Colonic mucosa (tissue), 4 donors: ENCODE results near the gene ANTXR1. TPM values are rescaled to one million over a fixed set of nuclear protein-coding genes. Genes with fewer than 3 reads are reported as not detected.

Experiments used
- DNase-seq: peaks from one replicate; pipeline ENCODE4 v3.0.0-alpha.2; 2020
- H3K27ac ChIP-seq: fragments of 200-600 bp; one replicate; pipeline ENCODE4 v1.8.0; 2021
- H3K27me3 ChIP-seq: fragments of 200-600 bp; one replicate; pipeline ENCODE4 v1.8.0; 2021
- H3K36me3 ChIP-seq: fragments of 200-600 bp; one replicate; pipeline ENCODE4 v1.8.0; 2021
- H3K4me1 ChIP-seq: fragments of 200-600 bp; one replicate; pipeline ENCODE4 v1.8.0; 2021; ENCODE audit warnings: mild to moderate bottlenecking
- H3K4me3 ChIP-seq: fragments of 200-600 bp; one replicate; pipeline ENCODE4 v1.8.0; 2021
- H3K9ac ChIP-seq, 2 donors: one replicate each; pipeline ENCODE4 v1.7.0; 2013; ENCODE audit warnings: control low read depth in 2 of 2, low read depth in 2 of 2, low read length in 2 of 2
- H3K9me3 ChIP-seq: fragments of 200-600 bp; one replicate; pipeline ENCODE4 v1.8.0; 2021
- intact Hi-C: fragments of 100-400 bp; cut with DNase I; formaldehyde crosslinking; loops from one replicate; pipeline ENCODE4 v1.14.1; 2022
- total RNA-seq, 2 donors: library from RNA; stranded (reverse); fragmentation: NEBNext Ultra II Directional in 1 of 2; extraction: Animal tissue kit (Norgen Biotek cat#: 25700) in 1 of 2; gene quantifications; one replicate each; pipeline ENCODE4 v1.2.1, GENCODE V29; 2021
- TF ChIP-seq, protein P1 (sequence below): fragments of 200-600 bp; IDR thresholded peaks from one replicate; pipeline ENCODE4 v1.8.0; 2022; ENCODE audit warnings: antibody characterized with exemption, mild to moderate bottlenecking
- donor health status: healthy.
- donor health status: DM: no; HTN: no; CAD: no.
- donor health status: DM: no; HTN: no; CAD: no.

ANTXR1 gene
- total RNA-seq, 2 donors from 2014 or later = 8.1 to 17.0 TPM

- Histone ChIP-seq H3K4me1 (no peaks in the 10 kb centered on the region), H3K4me3 (no peak overlapping the region)
Observed at GRCh38 chr2:69177785-69178636, 165.0 kb downstream of the ANTXR1 start.

DNA sequence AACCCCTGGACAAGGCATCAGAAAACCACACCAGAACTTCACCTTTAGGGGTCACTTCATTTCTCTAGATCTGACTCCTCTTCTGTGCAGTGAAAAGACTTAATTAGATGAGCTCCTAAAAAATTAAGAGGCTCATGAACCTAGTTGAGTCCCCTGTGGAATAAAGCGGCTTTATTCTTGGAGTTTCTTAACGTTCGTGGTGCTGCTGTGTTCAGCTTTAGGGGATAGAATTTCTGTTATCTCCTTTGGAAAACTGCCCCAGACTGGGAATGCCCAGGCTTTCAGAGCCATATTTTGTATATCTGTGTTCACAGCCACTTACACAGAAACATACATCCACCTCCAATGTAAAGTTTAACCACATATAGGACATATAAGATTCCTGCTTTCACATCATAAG, 165.8 kb downstream of the ANTXR1 start:
- no peaks in the 10 kb centered on the region for H3K27me3 ChIP-seq
- H3K36me3 ChIP-seq = no peaks in the 10 kb centered on the region
- intact Hi-C loops = no loop called here
- peak overlapping the region; percentile 60 for H3K27ac ChIP-seq
- no peak overlapping the region for H3K4me3 ChIP-seq
- DNase-seq = no peak
- H3K9me3 ChIP-seq = no peaks in the 10 kb centered on the region
- H3K9ac ChIP-seq = no peak overlapping the region
- no peaks in the 10 kb centered on the region for H3K4me1 ChIP-seq
- TF ChIP-seq, protein P1, sequence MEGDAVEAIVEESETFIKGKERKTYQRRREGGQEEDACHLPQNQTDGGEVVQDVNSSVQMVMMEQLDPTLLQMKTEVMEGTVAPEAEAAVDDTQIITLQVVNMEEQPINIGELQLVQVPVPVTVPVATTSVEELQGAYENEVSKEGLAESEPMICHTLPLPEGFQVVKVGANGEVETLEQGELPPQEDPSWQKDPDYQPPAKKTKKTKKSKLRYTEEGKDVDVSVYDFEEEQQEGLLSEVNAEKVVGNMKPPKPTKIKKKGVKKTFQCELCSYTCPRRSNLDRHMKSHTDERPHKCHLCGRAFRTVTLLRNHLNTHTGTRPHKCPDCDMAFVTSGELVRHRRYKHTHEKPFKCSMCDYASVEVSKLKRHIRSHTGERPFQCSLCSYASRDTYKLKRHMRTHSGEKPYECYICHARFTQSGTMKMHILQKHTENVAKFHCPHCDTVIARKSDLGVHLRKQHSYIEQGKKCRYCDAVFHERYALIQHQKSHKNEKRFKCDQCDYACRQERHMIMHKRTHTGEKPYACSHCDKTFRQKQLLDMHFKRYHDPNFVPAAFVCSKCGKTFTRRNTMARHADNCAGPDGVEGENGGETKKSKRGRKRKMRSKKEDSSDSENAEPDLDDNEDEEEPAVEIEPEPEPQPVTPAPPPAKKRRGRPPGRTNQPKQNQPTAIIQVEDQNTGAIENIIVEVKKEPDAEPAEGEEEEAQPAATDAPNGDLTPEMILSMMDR = no peak

More at GRCh38 chr2:69177785-69178636, 165.0 kb downstream of the ANTXR1 start:
- Histone ChIP-seq H3K36me3 (no peaks in the 10 kb centered on the region), H3K9ac (peak overlapping the region in 1 of 2 donors; percentile 38), H3K27ac (peak overlapping the region; percentile 60), H3K9me3 (no peaks in the 10 kb centered on the region), H3K27me3 (no peaks in the 10 kb centered on the region)
- DNase-seq = peak; percentile 85
- TF ChIP-seq, protein P1 = no peak
- intact Hi-C loops = no loop called here

- Histone ChIP-seq H3K36me3 (no peaks in the 10 kb centered on the region), H3K9ac (no peak overlapping the region), H3K4me1 (no peaks in the 10 kb centered on the region), H3K4me3 (no peak overlapping the region), H3K27ac (no peak overlapping the region), H3K27me3 (no peaks in the 10 kb centered on the region), H3K9me3 (no peaks in the 10 kb centered on the region)
- no peak for DNase-seq
- intact Hi-C loops = no loop called here
- TF ChIP-seq, protein P1 = no peak
Observed at GRCh38 chr2:69180227-69180626, 167.2 kb downstream of the ANTXR1 start.

- no peaks in the 10 kb centered on the region for H3K27me3 ChIP-seq
- intact Hi-C loops = no loop called here
- H3K4me3 ChIP-seq = no peak overlapping the region
- H3K9ac ChIP-seq = no peak overlapping the region
- no peak overlapping the region for H3K27ac ChIP-seq
- no peaks in the 10 kb centered on the region for H3K9me3 ChIP-seq
- no peaks in the 10 kb centered on the region for H3K36me3 ChIP-seq
- TF ChIP-seq, protein P1 = no peak
- no peaks in the 10 kb centered on the region for H3K4me1 ChIP-seq
- DNase-seq = no peak
Observed at GRCh38 chr2:69180974-69181373, 168.0 kb downstream of the ANTXR1 start.

GRCh38 chr2:69181806-69182427, 168.9 kb downstream of the ANTXR1 start:
- TF ChIP-seq, protein P1 = no peak
- no peak for DNase-seq
- Histone ChIP-seq H3K36me3 (no peaks in the 10 kb centered on the region), H3K9me3 (no peaks in the 10 kb centered on the region), H3K9ac (no peak overlapping the region), H3K4me3 (no peak overlapping the region), H3K4me1 (no peaks in the 10 kb centered on the region), H3K27me3 (no peaks in the 10 kb centered on the region), H3K27ac (no peak overlapping the region)
- intact Hi-C loops = no loop called here
